CD14-positive monocyte (primary cell): Measurements from ENCODE around the gene ACVR1. TPM values are rescaled to one million over a fixed set of nuclear protein-coding genes. Genes with fewer than 3 reads are reported as not detected.
A peak's percentile ranks its signal among the peaks of the same experiment; 100 is the strongest.

ENCODE experiments used
- DNase-seq, 3 donors: peaks; one replicate each; pipeline ENCODE4 v3.0.0-alpha.2; 2011 to 2022
- H2AFZ ChIP-seq: 2 replicates; pipeline ENCODE4 v1.6.0; 2012; ENCODE audit warnings: mild to moderate bottlenecking, low read depth, low read length, inconsistent platforms; ENCODE audit not compliant: insufficient read depth, poor library complexity, severe bottlenecking
- H3K27ac ChIP-seq, 2 donors: 1 replicate in 1 of 2; 2 replicates in 1 of 2; pipeline ENCODE4 v1.5.1; 2012 to 2013; ENCODE audit warnings: low read length in 2 of 2, control low read depth in 1 of 2, inconsistent platforms in 1 of 2, low read depth in 1 of 2, mild to moderate bottlenecking in 1 of 2
- H3K27me3 ChIP-seq, 2 donors: one replicate each; pipeline versions ENCODE4 v1.6.0 to v1.6.1; 2011 to 2013; ENCODE audit warnings: low read length in 2 of 2; ENCODE audit not compliant: control insufficient read depth in 2 of 2, insufficient read depth in 2 of 2
- H3K36me3 ChIP-seq, 2 donors: replicated peaks in 1 of 2; 1 replicate in 1 of 2; 2 replicates in 1 of 2; pipeline versions ENCODE4 v1.5.1 to v1.6.1; 2012 to 2013; ENCODE audit warnings: low read length in 2 of 2, control low read depth in 1 of 2, inconsistent platforms in 1 of 2, mild to moderate bottlenecking in 1 of 2; ENCODE audit not compliant: insufficient read depth in 2 of 2, control insufficient read depth in 1 of 2
- H3K4me1 ChIP-seq, 2 donors: 1 replicate in 1 of 2; 2 replicates in 1 of 2; pipeline versions ENCODE4 v1.5.1 to v1.6.1; 2012 to 2013; ENCODE audit warnings: low read length in 2 of 2, control low read depth in 1 of 2, inconsistent platforms in 1 of 2, mild to moderate bottlenecking in 1 of 2, moderate library complexity in 1 of 2; ENCODE audit not compliant: insufficient read depth in 2 of 2, control insufficient read depth in 1 of 2
- H3K4me2 ChIP-seq: replicated peaks from 2 replicates; pipeline ENCODE3; 2012; ENCODE audit warnings: low read length, moderate library complexity, mild to moderate bottlenecking; ENCODE audit not compliant: poor library complexity, severe bottlenecking; ENCODE audit errors: extremely low read depth
- H3K4me3 ChIP-seq, 3 experiments: fragments of 200-600 bp in 1 of 3; sonication (generic) in 1 of 3; replicated peaks in 1 of 3; 1 replicate in 2 of 3; 2 replicates in 1 of 3; pipeline ENCODE4 v1.5.1; 2011 to 2013; ENCODE audit warnings: low read length in 3 of 3, mild to moderate bottlenecking in 3 of 3, control low read depth in 2 of 3, low read depth in 2 of 3, inconsistent platforms in 1 of 3, moderate library complexity in 1 of 3
- H3K79me2 ChIP-seq: 2 replicates; pipeline ENCODE4 v1.6.0; 2012; ENCODE audit warnings: mild to moderate bottlenecking, control low read depth, inconsistent platforms, low read length, moderate library complexity; ENCODE audit not compliant: insufficient read depth
- H3K9ac ChIP-seq: 2 replicates; pipeline ENCODE4 v1.6.0; 2017; ENCODE audit warnings: low read length, mild to moderate bottlenecking; ENCODE audit not compliant: insufficient read depth, poor library complexity, severe bottlenecking
- H3K9me3 ChIP-seq, 2 donors: replicated peaks in 1 of 2; 1 replicate in 1 of 2; 2 replicates in 1 of 2; pipeline versions ENCODE4 v1.5.1 to v1.6.1; 2012 to 2013; ENCODE audit warnings: low read length in 2 of 2, control low read depth in 1 of 2; ENCODE audit not compliant: control insufficient read depth in 1 of 2, insufficient read depth in 1 of 2
- H4K20me1 ChIP-seq: 2 replicates; pipeline ENCODE4 v1.6.0; 2012; ENCODE audit warnings: mild to moderate bottlenecking, low read length, control low read depth, moderate library complexity; ENCODE audit not compliant: insufficient read depth
- H3K27ac Mint-ChIP-seq, 7 donors: one replicate each; pipeline ENCODE4 v1.8.0; 2020; ENCODE audit warnings: mild to moderate bottlenecking in 7 of 7, mixed read lengths in 7 of 7, moderate library complexity in 6 of 7, inconsistent platforms in 2 of 7
- H3K27me3 Mint-ChIP-seq, 3 donors: one replicate each; pipeline ENCODE4 v1.8.0; 2021 to 2022; ENCODE audit warnings: low read depth in 3 of 3, mild to moderate bottlenecking in 3 of 3, mixed read lengths in 3 of 3, moderate library complexity in 3 of 3, inconsistent platforms in 1 of 3
- H3K36me3 Mint-ChIP-seq, 2 donors: one replicate each; pipeline ENCODE4 v1.8.0; 2020; ENCODE audit warnings: mixed read lengths in 2 of 2, inconsistent platforms in 1 of 2, mild to moderate bottlenecking in 1 of 2
- H3K4me1 Mint-ChIP-seq: one replicate; pipeline ENCODE4 v1.8.0; 2020; ENCODE audit warnings: mild to moderate bottlenecking, mixed read lengths
- H3K4me3 Mint-ChIP-seq, 2 donors: one replicate each; pipeline ENCODE4 v1.8.0; 2020; ENCODE audit warnings: mild to moderate bottlenecking in 2 of 2, mixed read lengths in 2 of 2, moderate library complexity in 1 of 2
- H3K9me3 Mint-ChIP-seq, 7 donors: one replicate each; pipeline ENCODE4 v1.8.0; 2020 to 2022; ENCODE audit warnings: mixed read lengths in 7 of 7, mild to moderate bottlenecking in 6 of 7, moderate library complexity in 6 of 7, inconsistent platforms in 2 of 7
- WGBS: methylation state at CpG from one replicate; pipeline ENCODE4 v1.1.5; 2013; ENCODE audit warnings: missing lambda C conversion rate; ENCODE audit not compliant: insufficient coverage; 5-methylcytosine and 5-hydroxymethylcytosine counted together
- intact Hi-C, 2 donors: fragments of 100-400 bp; cut with micrococcal nuclease; formaldehyde crosslinking; loops; one replicate each; pipeline versions ENCODE4 v1.15.0 to v1.15.1; 2023
- polyA plus RNA-seq, 3 donors: library from polyadenylated mRNA; depleted of rRNA in 1 of 3; unstranded in 2 of 3; stranded (reverse) in 1 of 3; fragments of 300-500 nt in 2 of 3; fragments of >200 nt in 1 of 3; fragmentation: Illumina TruSeq in 2 of 3; gene quantifications; 1 replicate in 2 of 3; 2 replicates in 1 of 3; pipeline ENCODE4 v1.2.3, GENCODE V29; 2012 to 2021
- TF ChIP-seq, protein P1 (sequence below): fragments of 200-600 bp; IDR thresholded peaks from one replicate; pipeline ENCODE4 v1.8.0; 2022; ENCODE audit warnings: antibody characterized with exemption, mild to moderate bottlenecking

Gene ACVR1
- polyA plus RNA-seq, 3 donors, result 2.8 to 13.4 (median 4.9) TPM

DNA sequence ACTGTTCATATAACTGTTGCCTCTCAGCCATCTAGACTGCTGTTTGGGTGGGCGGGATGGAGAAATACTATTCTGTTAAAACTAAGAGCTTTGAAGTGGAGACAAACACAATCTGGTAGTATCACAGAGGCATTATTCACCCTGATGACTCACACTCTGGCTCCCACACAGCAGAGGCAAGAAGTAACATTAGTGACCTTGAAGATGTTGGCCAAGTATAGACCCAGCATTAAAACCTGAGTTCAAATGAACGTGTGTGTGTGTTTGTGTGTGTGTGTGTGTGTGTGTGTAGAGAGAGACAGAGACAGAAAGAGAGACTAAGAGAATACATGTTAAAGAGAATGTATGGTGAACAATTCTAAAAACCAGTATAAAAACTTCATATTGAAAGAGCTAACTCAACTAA, 22.5 kb upstream of the ACVR1 start:
- no peaks in the 10 kb centered on the region for H3K9me3 Mint-ChIP-seq
- Histone ChIP-seq H3K9ac (no peak overlapping the region), H4K20me1 (no peaks in the 10 kb centered on the region), H3K4me3 (no peak overlapping the region), H3K9me3 (no peaks in the 10 kb centered on the region), H3K36me3 (no peaks in the 10 kb centered on the region), H2AFZ (no peak overlapping the region), H3K79me2 (no peaks in the 10 kb centered on the region), H3K27me3 (no peaks in the 10 kb centered on the region), H3K27ac (peak overlapping the region in 1 of 2 donors; percentile 55), H3K4me1 (peaks cover 21 to 22% of the 10 kb centered on the region in 2 donors), H3K4me2 (no peak overlapping the region)
- peaks cover 28% of the 10 kb centered on the region for H3K4me1 Mint-ChIP-seq
- H3K36me3 Mint-ChIP-seq, result no peaks in the 10 kb centered on the region
- intact Hi-C loops, result no loop called here
- TF ChIP-seq, protein P1, sequence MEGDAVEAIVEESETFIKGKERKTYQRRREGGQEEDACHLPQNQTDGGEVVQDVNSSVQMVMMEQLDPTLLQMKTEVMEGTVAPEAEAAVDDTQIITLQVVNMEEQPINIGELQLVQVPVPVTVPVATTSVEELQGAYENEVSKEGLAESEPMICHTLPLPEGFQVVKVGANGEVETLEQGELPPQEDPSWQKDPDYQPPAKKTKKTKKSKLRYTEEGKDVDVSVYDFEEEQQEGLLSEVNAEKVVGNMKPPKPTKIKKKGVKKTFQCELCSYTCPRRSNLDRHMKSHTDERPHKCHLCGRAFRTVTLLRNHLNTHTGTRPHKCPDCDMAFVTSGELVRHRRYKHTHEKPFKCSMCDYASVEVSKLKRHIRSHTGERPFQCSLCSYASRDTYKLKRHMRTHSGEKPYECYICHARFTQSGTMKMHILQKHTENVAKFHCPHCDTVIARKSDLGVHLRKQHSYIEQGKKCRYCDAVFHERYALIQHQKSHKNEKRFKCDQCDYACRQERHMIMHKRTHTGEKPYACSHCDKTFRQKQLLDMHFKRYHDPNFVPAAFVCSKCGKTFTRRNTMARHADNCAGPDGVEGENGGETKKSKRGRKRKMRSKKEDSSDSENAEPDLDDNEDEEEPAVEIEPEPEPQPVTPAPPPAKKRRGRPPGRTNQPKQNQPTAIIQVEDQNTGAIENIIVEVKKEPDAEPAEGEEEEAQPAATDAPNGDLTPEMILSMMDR, result no peak
- peaks cover 0 to 2% (median 0%) of the 10 kb centered on the region in 3 donors for H3K27me3 Mint-ChIP-seq
- H3K27ac Mint-ChIP-seq, result peak overlapping the region in 3 of 7 donors; percentile 1 to 94 (median 12)
- whole genome bisulfite sequencing, result no CpG with 5 or more reads among the region's 2 CpGs
- peak; percentile 14 to 42 (median 37) for DNase-seq
- H3K4me3 Mint-ChIP-seq, result no peak overlapping the region

DNA sequence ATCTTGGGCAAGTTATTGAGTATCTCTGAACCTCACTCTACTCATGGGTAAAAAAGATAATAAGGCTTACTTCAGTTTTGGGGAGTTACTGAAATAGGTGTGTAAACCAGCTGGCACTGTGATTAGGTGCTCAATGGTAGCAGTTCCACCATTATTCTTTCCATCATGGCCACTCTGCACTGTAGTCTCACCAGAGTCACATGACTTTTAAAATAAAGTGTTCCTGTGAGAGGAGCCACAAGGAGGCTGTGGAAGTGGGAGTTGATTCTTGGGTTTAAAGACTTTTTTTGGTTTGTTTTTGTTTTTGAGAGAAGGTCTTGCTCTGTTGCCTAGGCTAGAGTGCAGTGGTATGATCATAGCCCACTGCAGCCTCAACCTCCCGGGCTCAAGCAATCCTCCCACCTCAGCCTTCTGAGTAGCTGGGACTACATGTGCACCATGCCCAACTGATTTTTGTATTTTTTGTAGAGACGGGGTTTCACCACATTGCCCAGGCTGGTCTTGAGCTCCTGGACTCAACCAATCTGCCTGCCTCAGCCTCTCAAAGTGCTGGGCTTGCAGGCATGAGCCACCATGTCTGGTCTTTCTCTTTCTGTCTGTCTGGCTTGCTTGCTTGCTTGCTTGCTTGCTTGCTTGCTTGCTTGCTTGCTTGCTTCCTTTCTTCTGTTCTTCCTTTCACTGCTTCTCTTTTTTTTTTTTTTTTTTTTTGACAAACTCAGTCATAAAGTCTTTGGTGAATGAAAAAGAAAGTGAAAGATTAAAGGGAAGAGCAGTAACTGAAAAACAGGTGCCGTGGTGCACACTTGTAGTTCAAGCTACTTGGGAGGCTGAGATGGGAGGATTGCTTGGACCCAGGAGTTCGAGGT, 21.2 kb upstream of the ACVR1 start:
- Mint-ChIP-seq H3K27ac (peak overlapping the region; percentile 65 to 94 (median 88)), H3K9me3 (no peaks in the 10 kb centered on the region), H3K27me3 (peaks cover 0 to 2% (median 2%) of the 10 kb centered on the region in 3 donors), H3K36me3 (no peaks in the 10 kb centered on the region), H3K4me1 (peaks cover 28% of the 10 kb centered on the region), H3K4me3 (peak overlapping the region; percentile 84 to 86)
- Histone ChIP-seq H4K20me1 (no peaks in the 10 kb centered on the region), H3K4me3 (peak overlapping the region; percentile 6 to 65 (median 17)), H3K4me1 (peaks cover 21 to 22% of the 10 kb centered on the region in 2 donors), H3K4me2 (peak overlapping the region; percentile 68), H3K79me2 (no peaks in the 10 kb centered on the region), H3K9ac (no peak overlapping the region), H2AFZ (peak overlapping the region; percentile 78), H3K9me3 (no peaks in the 10 kb centered on the region), H3K36me3 (no peaks in the 10 kb centered on the region), H3K27me3 (no peaks in the 10 kb centered on the region), H3K27ac (peak overlapping the region; percentile 9 to 55)
- intact Hi-C loops, result no loop called here
- TF ChIP-seq, protein P1, result no peak
- peak in 1 of 3 donors; percentile 19 for DNase-seq
- 17% methylated on average over 3 of the region's 4 CpGs for WGBS
